Measurements from ENCODE around the gene ERG. TPM values are rescaled to one million over a fixed set of nuclear protein-coding genes. Genes with fewer than 3 reads are reported as not detected.

The ERG gene
- total RNA-seq, 1 experiment from 2014 or later: 0.11 TPM

- Histone ChIP-seq H4K5ac (ENCODE audit: insufficient read length, low read depth, low read length) (no peak overlapping the region), H3K79me2 (ENCODE audit: insufficient read depth, low read length) (no peaks in the 10 kb centered on the region), H3K9ac (ENCODE audit: extremely low read depth, insufficient read length, low read length) (no peak overlapping the region), H2BK15ac (ENCODE audit: low read depth, low read length) (no peak overlapping the region), H2BK20ac (ENCODE audit: low read depth, low read length, poor library complexity, severe bottlenecking) (no peak overlapping the region), H3K9me3 (ENCODE audit: control insufficient read depth, low read depth, low read length) (no peaks in the 10 kb centered on the region), H3K23ac (ENCODE audit: insufficient read length, low read depth, low read length) (no peak overlapping the region), H3K4me1 (ENCODE audit: insufficient read depth, low read length) (no peaks in the 10 kb centered on the region; the same call in 1 of the 2 replicates), H3K79me1 (ENCODE audit: insufficient read depth, low read depth, low read length, poor library complexity, severe bottlenecking) (no peaks in the 10 kb centered on the region), H3K27me3 (ENCODE audit: insufficient read depth, low read length) (no peaks in the 10 kb centered on the region), H3K56ac (ENCODE audit: insufficient read length, low read depth, low read length) (no peak overlapping the region), H4K20me1 (ENCODE audit: control insufficient read depth, insufficient read depth, insufficient read length) (no peaks in the 10 kb centered on the region), H4K91ac (ENCODE audit: insufficient read length, low read depth, low read length) (no peak overlapping the region), H3K4ac (ENCODE audit: low read depth, low read length) (no peak overlapping the region), H2AFZ (ENCODE audit: low read length) (no peak overlapping the region), H4K8ac (replicated peaks; ENCODE audit: insufficient read length, low read depth, low read length) (no peak overlapping the region), H2BK12ac (ENCODE audit: insufficient read length, low read depth, low read length) (no peak overlapping the region), H3T11ph (ENCODE audit: low read length) (no peak overlapping the region), H2AK5ac (ENCODE audit: insufficient read length, low read length) (no peak overlapping the region), H3K18ac (ENCODE audit: insufficient read length, low read depth, low read length) (no peak overlapping the region), H2BK5ac (ENCODE audit: insufficient read length, low read length) (no peak overlapping the region), H3K14ac (ENCODE audit: insufficient read depth, low read length) (no peak overlapping the region), H3K27ac (ENCODE audit: insufficient read length, low read depth, low read length) (no peak overlapping the region), H3K4me2 (ENCODE audit: insufficient read depth, insufficient read length, low read length) (no peak overlapping the region), H3K23me2 (ENCODE audit: insufficient read length, low read depth, low read length, poor library complexity, severe bottlenecking) (no peaks in the 10 kb centered on the region), H2BK120ac (ENCODE audit: low read depth, low read length, poor library complexity, severe bottlenecking) (no peak overlapping the region)
- no peaks in the 10 kb centered on the region; the same call in 1 of the 2 replicates for H3K27me3 Mint-ChIP-seq (ENCODE audit: low read depth)
- H3K9me3 Mint-ChIP-seq: no peaks in the 10 kb centered on the region
- WGBS (ENCODE audit: extremely low coverage, insufficient read length, low lambda C conversion rate): no CpG with 5 or more reads among the region's 5 CpGs
- no peak overlapping the region for H3K4me3 Mint-ChIP-seq
- DNase-seq: no peak
- H3K27ac Mint-ChIP-seq: no peak overlapping the region
- TF ChIP-seq, protein P1, sequence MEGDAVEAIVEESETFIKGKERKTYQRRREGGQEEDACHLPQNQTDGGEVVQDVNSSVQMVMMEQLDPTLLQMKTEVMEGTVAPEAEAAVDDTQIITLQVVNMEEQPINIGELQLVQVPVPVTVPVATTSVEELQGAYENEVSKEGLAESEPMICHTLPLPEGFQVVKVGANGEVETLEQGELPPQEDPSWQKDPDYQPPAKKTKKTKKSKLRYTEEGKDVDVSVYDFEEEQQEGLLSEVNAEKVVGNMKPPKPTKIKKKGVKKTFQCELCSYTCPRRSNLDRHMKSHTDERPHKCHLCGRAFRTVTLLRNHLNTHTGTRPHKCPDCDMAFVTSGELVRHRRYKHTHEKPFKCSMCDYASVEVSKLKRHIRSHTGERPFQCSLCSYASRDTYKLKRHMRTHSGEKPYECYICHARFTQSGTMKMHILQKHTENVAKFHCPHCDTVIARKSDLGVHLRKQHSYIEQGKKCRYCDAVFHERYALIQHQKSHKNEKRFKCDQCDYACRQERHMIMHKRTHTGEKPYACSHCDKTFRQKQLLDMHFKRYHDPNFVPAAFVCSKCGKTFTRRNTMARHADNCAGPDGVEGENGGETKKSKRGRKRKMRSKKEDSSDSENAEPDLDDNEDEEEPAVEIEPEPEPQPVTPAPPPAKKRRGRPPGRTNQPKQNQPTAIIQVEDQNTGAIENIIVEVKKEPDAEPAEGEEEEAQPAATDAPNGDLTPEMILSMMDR (conservative IDR thresholded peaks at IDR 0.05): no peak
- H3K36me3 Mint-ChIP-seq (ENCODE audit: insufficient read depth in 1 of 3, low read depth in 3 of 3): no peaks in the 10 kb centered on the region
- H3K4me1 Mint-ChIP-seq: peaks cover 20 to 38% of the 10 kb centered on the region in 2 experiments
Observed at GRCh38 chr21:38491536-38491935, 6.7 kb downstream of the ERG start.

Data from H9 (cell line).